K562 (cell line): Measurements from ENCODE around the gene CPHXL2. TPM values are rescaled to one million over a fixed set of nuclear protein-coding genes. Genes with fewer than 3 reads are reported as not detected.

Source experiments
- ATAC-seq: fragments of 200-7000 bp; cut with Tn5 transposase; 3 replicates; pipeline ENCODE4 v1.9.1; 2020; ENCODE audit warnings: moderate library complexity
- BruUV-seq: library from RNA; stranded (reverse); fragments of 400-500 nt; replicated peaks from 2 replicates; lab custom pipeline; 2021; lab: Mats Ljungman, UMichigan
- CTCF ChIA-PET: fragments of 300-600 bp; formaldehyde crosslinking; extraction: SDS; loops from one replicate; lab custom pipeline; 2021; ENCODE audit warnings: low intra/inter-chr PET ratio; lab: Yijun Ruan, JAX
- POLR2A ChIA-PET: fragments of 300-600, 350-650 bp; sonication (Branson Sonifier 250); formaldehyde crosslinking; extraction: SDS; loops from one replicate; lab custom pipeline; 2021; ENCODE audit warnings: antibody characterized with exemption, inconsistent platforms; lab: Yijun Ruan, JAX
- DNase-seq, 4 experiments: peaks; one replicate each; pipeline versions ENCODE4 v3.0.0 to v3.0.0-alpha.2; 2011 to 2018; ENCODE audit warnings: low spot score in 3 of 4, mixed read lengths in 3 of 4; ENCODE audit errors: extremely low read depth in 1 of 4
- FAIRE-seq: peaks from 2 replicates; lab custom pipeline; 2011; peaks lifted over from hg19 to GRCh38; lab: Jason Lieb, UNC
- H2AFZ ChIP-seq: 2 replicates; pipeline ENCODE4 v1.6.0; 2011; ENCODE audit warnings: low read depth, low read length, control low read depth, inconsistent platforms
- H3K27ac ChIP-seq: fragments of 200-600 bp; 3 replicates; pipeline ENCODE4 v1.8.0; 2011; ENCODE audit warnings: low read depth, mild to moderate bottlenecking, control low read depth, inconsistent platforms, low read length, moderate library complexity, mixed read lengths; ENCODE audit errors: extremely low read depth
- H3K27me3 ChIP-seq, 2 experiments: fragments of 300-600 bp in 1 of 2; 2 replicates in 1 of 2; 3 replicates in 1 of 2; pipeline versions ENCODE4 v1.6.0 to v1.8.0; 2011; ENCODE audit warnings: inconsistent platforms in 2 of 2, low read length in 2 of 2, mild to moderate bottlenecking in 1 of 2, mixed read lengths in 1 of 2, moderate library complexity in 1 of 2; ENCODE audit not compliant: control insufficient read depth in 2 of 2, insufficient read depth in 2 of 2
- H3K36me3 ChIP-seq: fragments of 300-600 bp; 3 replicates; pipeline ENCODE4 v1.8.0; 2011; ENCODE audit warnings: mild to moderate bottlenecking, low read length, inconsistent platforms; ENCODE audit not compliant: control insufficient read depth, insufficient read depth
- H3K4me1 ChIP-seq, 2 experiments: fragments of 200-600 bp in 1 of 2; replicated peaks in 1 of 2; 2 replicates in 1 of 2; 3 replicates in 1 of 2; pipeline versions ENCODE4 v1.5.1 to v1.8.0; 2011; ENCODE audit warnings: inconsistent platforms in 2 of 2, low read length in 2 of 2, mild to moderate bottlenecking in 1 of 2, mixed read lengths in 1 of 2, moderate library complexity in 1 of 2; ENCODE audit not compliant: control insufficient read depth in 2 of 2, insufficient read depth in 2 of 2
- H3K4me2 ChIP-seq: 2 replicates; pipeline ENCODE4 v1.6.1; 2011; ENCODE audit warnings: low read length, control low read depth, inconsistent platforms, mixed read lengths; ENCODE audit not compliant: insufficient read depth
- H3K4me3 ChIP-seq: fragments of 200-600 bp; sonication (generic), shearing (Covaris generic); 2 replicates; pipeline ENCODE4 v1.5.1; 2016; ENCODE audit warnings: control low read depth, inconsistent platforms
- H3K79me2 ChIP-seq: fragments of 200-600 bp; 3 replicates; pipeline ENCODE4 v1.8.0; 2011; ENCODE audit warnings: low read length, inconsistent platforms; ENCODE audit not compliant: control insufficient read depth, insufficient read depth
- H3K9ac ChIP-seq, 2 experiments: 2 replicates each; pipeline versions ENCODE4 v1.6.0 to v1.6.1; 2011; ENCODE audit warnings: low read depth in 2 of 2, low read length in 2 of 2, control low read depth in 1 of 2, inconsistent platforms in 1 of 2, mild to moderate bottlenecking in 1 of 2, mixed read lengths in 1 of 2; ENCODE audit not compliant: insufficient read depth in 1 of 2
- H3K9me1 ChIP-seq: one replicate; pipeline ENCODE4 v1.6.0; 2011; ENCODE audit warnings: inconsistent platforms, mild to moderate bottlenecking, low read length, moderate library complexity; ENCODE audit not compliant: control insufficient read depth, insufficient read depth
- H3K9me3 ChIP-seq: replicated peaks from 2 replicates; pipeline ENCODE4 v1.5.1; 2011; ENCODE audit warnings: low read depth, low read length, inconsistent platforms; ENCODE audit not compliant: control insufficient read depth, insufficient read depth
- H4K20me1 ChIP-seq: replicated peaks from 2 replicates; pipeline ENCODE4 v1.6.1; 2011; ENCODE audit warnings: low read length, inconsistent platforms, mixed read lengths; ENCODE audit not compliant: control insufficient read depth, insufficient read depth
- HOMEZ ChIP-seq: fragments of 250-450 bp; sonication (Bioruptor Pico); IDR thresholded peaks from 2 replicates; pipeline ENCODE4 v1.4.0; 2020; ENCODE audit warnings: mild to moderate bottlenecking, moderate library complexity
- MAX ChIP-seq: sonication (generic); formaldehyde crosslinking; IDR thresholded peaks from 2 replicates; pipeline ENCODE4 v1.9.0; 2022; ENCODE audit warnings: mild to moderate bottlenecking, missing genetic modification reagents
- MECOM ChIP-seq: fragments of 250-450 bp; sonication (Bioruptor Pico); IDR thresholded peaks from 2 replicates; pipeline ENCODE4 v1.8.0; 2022; ENCODE audit warnings: inconsistent platforms
- ZKSCAN1 ChIP-seq: fragments of 150-350 bp; IDR thresholded peaks from 2 replicates; pipeline ENCODE4 v1.6.1; 2016; ENCODE audit warnings: low read depth, low read length
- ZNF165 ChIP-seq: fragments of 250-450 bp; sonication (Bioruptor Pico); IDR thresholded peaks from 2 replicates; pipeline ENCODE4 v1.4.0; 2020; ENCODE audit warnings: borderline replicate concordance
- WGBS: fragments of 100-300 bp; shearing (Covaris generic); methylation state at CpG from one replicate; pipeline ENCODE4 v1.1.6; 2016; ENCODE audit warnings: low coverage, mixed read lengths; ENCODE audit not compliant: insufficient coverage; ENCODE audit errors: missing lambda C conversion rate; 5-methylcytosine and 5-hydroxymethylcytosine counted together
- in situ Hi-C: fragments of 300-500 bp; cut with MboI; formaldehyde crosslinking; loops from 4 replicates; pipeline ENCODE4 v1.15.0; 2018; ENCODE audit warnings: inconsistent platforms, mixed read lengths
- intact Hi-C: fragments of 100-400 bp; cut with micrococcal nuclease; formaldehyde crosslinking; loops from 2 replicates; pipeline ENCODE4 v1.14.2; 2022
- polyA plus RNA-seq, 8 experiments: library from polyadenylated mRNA; depleted of rRNA in 4 of 8; stranded (reverse) in 5 of 8; unstranded in 3 of 8; fragments of >200 nt; fragmentation: Nextera tagmentation in 2 of 8; fragmentation: Illumina TruSeq in 1 of 8; extraction: Ambion mirVana in 2 of 8; extraction: Trizol in 1 of 8; gene quantifications; 2 replicates each; pipeline versions ENCODE4 v1.2.1 to v1.2.3, GENCODE V29; 2011 to 2014; ENCODE audit warnings: inconsistent platforms in 1 of 8, missing spikeins in 1 of 8
- total RNA-seq, 7 experiments: library from RNA; depleted of rRNA in 6 of 7; stranded (reverse); fragments of >200 nt in 6 of 7; fragmentation: Illumina TruSeq in 2 of 7; extraction: Trizol in 2 of 7; gene quantifications; 2 replicates each; pipeline versions ENCODE4 v1.2.1 to v1.2.3, GENCODE V29; 2011 to 2021; ENCODE audit warnings: low replicate concordance in 1 of 7

The CPHXL2 gene
- total and polyA plus RNA-seq, 9 of the 15 experiments (the other 6 are each of a cell fraction or from before 2014, with no cell fraction given), result not detected

GRCh38 chr16:75630052-75630451, 46.8 kb downstream of the CPHXL2 start:
- Histone ChIP-seq H3K79me2 (no peaks in the 10 kb centered on the region), H2AFZ (no peak overlapping the region), H3K36me3 (peaks cover 96% of the 10 kb centered on the region), H3K4me1 (peaks cover 0 to 14% of the 10 kb centered on the region in 2 experiments; a peak in 2 of 5 replicates), H4K20me1 (no peaks in the 10 kb centered on the region), H3K27me3 (no peaks in the 10 kb centered on the region), H3K4me3 (no peak overlapping the region), H3K4me2 (no peak overlapping the region), H3K27ac (no peak overlapping the region), H3K9ac (no peak overlapping the region), H3K9me1 (no peaks in the 10 kb centered on the region), H3K9me3 (no peaks in the 10 kb centered on the region)
- no peak for TF ChIP-seq MAX (CRISPR knock-in tag)
- TF ChIP-seq ZKSCAN1, result no peak
- no peak for TF ChIP-seq MECOM (CRISPR knock-in tag)
- no peak for TF ChIP-seq HOMEZ
- no peak for TF ChIP-seq ZNF165 (CRISPR knock-in tag)
- intact Hi-C loops (no loop called here), in situ Hi-C loops (loop anchor here (25.0 kb wide), 1 partner anchor 1557 kb away; the partner anchor contains the start of genes MON1B and SYCE1L)
- FAIRE-seq (no peak), DNase-seq (no peak), ATAC-seq (no peak)
- WGBS, result 81% methylated on average over 3 of the region's 3 CpGs
- POLR2A ChIA-PET, result interaction anchor here (0.6 to 6.0 kb wide), 3 partner anchors 11 to 464 kb away, joined by 3 to 43 read pairs (median 17); partner anchors contain the start of genes KARS1 and TERF2IP
- no TSS peak for BruUV-seq
- CTCF ChIA-PET, result no interaction called here
